ENCODE results near the gene PHGDH.
"Not testable (repeated sequence)": the region's sequence is repeated elsewhere in the genome, so short reads cannot be mapped to it uniquely, and the experiment has no call there.

The PHGDH gene

DNA sequence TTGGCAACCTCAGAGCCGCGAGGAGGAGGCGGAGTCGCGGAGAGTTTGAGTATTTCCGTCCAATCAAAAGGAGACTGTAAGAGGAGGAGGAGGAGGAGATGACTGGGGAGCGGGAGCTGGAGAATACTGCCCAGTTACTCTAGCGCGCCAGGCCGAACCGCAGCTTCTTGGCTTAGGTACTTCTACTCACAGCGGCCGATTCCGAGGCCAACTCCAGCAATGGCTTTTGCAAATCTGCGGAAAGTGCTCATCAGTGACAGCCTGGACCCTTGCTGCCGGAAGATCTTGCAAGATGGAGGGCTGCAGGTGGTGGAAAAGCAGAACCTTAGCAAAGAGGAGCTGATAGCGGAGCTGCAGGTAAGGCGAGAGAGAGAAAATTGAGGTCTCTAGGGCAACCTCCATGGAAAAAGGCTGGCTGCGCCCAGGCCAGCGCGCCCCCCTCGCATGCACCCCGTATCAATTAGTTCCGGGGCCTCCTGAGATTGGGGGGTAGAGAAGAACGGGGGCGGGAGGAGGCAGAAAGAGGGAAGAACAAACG, at the start of gene PHGDH:
PHGDH (plus strand) TSS at position 131 of the 538 bp plus-strand sequence; CDS start at position 220, 89 bp downstream.
- DNase-seq (ENCODE audit: low read depth in 2 of 2) = no peak

DNA sequence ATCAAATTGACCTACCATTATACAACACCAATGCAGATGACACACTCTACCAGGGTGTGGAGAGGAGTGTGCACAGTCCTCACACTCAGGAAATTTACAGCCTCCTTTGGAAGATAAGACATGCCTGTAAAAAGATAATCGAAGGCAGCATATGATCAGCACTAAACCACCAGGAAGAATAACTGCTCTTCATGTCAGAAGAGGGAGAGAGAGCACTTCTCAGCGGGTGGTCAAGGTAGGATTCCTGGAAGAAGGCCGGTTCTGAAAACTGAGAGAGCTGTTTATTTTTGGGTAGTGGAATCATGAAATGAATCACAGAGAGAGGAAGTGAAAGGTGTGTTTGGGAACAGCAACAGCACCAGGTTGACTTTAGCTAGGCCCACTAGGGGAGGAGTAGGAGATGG, 49.7 kb upstream of the PHGDH start:
- DNase-seq (ENCODE audit: low read depth in 2 of 2) = no peak

DNA sequence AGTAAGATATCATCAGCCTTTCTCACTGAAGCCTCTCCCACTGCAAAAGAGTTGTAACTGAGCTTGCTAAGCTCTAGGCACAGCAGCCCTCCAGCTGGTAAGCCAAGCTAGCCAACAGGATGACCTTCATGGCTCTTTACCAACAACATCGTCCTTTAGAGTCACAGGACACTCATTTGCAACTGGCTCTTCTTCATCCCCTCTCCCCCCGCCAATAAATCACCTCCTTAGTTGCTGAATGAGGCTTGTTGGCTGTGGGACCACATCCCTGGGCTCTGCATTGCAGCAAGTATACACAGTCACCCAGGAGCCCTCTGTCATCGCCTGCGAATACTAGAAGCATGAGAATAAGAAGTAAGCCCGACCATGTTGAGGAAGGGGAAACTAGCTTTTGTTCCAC, 47.7 kb upstream of the PHGDH start:
- DNase-seq (ENCODE audit: low read depth in 2 of 2) = no peak

DNA sequence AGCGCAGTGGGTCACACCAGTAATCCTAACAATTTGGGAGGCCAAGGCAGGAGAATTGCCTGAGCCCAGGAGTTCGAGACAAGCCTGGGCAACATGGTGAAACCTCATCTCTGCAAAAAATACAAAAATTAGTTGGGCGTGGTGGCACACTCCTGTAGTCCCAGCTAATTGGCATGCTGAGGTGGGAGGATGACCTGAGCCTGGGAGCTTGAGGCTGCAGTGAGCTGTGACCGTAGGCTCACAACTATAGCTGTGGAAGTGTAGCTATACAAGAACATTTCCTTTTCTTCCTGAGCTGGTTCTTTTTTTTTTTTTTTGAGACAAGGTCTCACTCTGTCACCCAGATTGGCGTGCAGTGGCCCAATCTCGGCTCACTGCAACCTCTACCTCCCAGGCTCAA, 44.6 kb upstream of the PHGDH start:
- DNase-seq (ENCODE audit: low read depth in 2 of 2) = no peak

DNA sequence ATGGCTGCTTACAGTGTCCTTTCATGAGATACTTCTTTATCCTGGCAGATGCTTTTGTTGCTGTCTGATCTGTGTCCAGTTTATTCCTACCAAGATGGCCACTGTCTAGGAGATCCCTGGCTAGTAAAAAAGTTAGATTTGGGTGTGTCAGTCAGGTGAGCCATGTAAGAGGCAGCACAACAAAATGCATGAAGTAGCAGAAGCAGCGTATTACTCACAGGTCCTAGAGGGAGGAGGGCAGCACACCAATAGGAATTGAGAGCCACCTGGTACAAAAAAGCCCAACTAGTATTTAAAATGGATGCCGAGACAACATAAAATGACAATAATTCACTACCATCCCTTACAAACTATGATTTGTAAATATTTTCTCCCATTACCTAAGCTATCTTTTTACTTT, 40.8 kb upstream of the PHGDH start:
- DNase-seq (ENCODE audit: low read depth in 2 of 2) = no peak

DNA sequence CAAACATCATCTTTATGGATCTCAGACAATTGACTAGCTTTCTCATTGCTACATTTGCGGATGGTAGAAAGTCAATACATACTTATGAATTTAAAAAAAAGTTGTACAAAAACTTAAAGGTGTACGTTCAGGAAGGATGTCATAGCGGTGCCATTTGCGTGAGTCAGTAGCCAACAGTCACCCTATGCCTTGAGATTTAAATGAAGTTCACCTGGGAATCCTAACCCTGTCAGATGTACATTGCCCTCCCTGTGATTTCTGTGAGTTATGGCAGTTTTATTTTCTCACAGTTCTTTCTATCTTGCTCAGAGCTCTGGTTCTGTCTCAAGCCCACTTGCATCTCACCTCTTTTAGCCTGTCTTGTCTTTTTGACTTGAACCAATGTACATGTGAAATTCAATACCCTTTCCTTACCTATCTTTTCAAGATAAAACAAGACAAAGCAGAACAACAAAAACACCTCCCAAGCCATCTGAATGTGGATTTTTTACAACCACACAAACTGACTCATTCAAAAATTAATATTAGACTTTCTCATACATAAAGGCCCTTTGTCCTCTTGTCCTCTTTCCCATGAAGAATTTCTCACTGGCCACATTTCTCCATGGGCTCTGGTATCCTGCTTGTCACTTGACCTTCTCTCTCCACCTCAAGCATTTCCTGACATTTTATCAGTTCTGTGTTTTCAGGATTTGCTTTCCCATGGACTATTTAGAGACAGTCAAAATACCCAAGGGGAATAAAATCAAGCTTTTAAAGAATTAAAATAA, 38.4 kb upstream of the PHGDH start:
- no peak for DNase-seq (ENCODE audit: low read depth in 2 of 2)

DNA sequence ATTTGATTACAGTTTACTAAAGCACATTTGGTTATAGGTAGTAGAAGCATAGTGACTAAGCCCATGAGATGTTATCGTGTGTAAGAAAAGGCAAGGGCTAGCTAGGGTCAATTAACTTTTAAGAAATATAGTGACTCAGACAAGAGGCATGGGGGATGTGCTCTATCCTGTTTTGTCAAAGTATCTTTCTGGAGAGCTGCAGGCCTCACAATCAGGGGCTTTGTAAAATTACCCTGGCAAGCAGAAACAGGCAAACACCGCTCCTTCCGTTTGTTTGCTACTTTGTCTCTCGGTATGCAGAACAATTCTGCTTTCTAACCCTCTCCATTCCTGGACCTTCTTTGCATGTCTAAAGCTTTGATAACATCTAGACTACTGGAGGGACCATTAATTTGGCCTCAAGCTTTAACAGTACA, 37.6 kb upstream of the PHGDH start:
- no peak for DNase-seq (ENCODE audit: low read depth in 2 of 2)

DNA sequence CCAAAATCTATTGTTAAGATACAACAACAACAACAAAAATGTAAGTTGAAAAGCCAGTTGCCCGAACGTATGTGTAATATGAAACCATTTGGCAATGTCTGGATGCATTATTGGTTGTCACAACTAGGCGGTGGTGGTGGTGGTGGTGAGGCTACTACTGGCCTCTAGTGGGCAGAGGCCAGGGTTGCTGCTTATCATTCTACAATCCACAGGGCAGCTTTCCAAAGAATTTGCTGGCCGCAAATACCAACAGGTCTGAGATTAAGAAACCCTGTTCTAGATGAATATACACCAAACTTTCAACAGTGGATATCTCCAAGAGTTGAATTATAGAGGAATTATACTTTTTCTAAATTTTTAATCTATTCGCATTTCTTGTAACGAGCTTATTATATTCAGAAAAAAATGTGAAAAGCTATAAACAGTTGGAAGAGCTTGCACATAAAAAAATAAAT, 36.9 kb upstream of the PHGDH start:
- DNase-seq (ENCODE audit: low read depth in 2 of 2) = no peak

DNA sequence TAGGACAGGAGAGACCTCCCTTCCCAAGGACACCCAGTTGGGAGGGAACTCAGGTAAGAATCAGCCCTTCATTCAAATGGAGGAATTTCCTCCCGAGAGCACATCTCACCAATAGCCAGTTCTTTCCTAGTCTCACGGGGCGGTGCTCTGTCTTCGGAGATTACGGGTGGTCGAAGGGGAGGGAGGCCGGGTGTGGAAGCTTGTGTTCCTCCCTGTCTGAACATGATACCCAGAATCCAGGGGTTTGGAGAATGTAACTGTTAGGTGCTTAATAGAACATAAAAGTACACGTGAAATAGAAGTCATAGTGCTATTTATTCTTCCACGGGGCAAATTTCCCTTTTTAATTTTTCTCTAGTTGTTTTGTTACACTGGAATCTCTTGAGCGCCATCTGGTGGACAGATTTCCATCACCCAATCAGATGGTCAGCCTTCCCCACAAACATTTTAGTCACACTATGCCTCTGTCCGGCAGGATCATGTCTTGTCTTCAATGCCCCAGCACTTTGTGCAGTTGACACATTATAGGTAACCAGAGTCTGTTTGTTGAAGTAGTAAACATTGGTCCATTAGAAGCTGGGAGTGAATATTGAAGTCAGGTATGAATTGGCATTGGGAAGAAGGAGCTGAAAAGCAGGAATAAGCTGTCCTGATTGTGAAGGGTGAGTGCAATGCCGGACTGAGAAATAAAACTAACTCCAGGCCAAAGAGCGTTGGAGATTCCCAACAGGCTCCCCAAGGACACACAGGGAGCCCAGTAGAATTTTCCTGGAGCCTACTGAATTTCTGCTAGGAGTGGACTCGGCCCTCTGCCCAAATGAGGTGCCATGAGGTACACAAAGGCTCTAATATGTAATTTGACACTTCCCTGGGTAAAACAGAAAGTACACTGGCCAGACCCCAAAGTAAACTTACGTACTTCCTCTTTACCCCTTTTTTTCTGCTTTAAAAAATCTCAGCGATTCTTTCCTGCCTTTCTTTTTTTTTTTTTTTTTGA, 36.1 kb upstream of the PHGDH start:
- peak in 1 of 2 donors; percentile 47 for DNase-seq (ENCODE audit: low read depth in 2 of 2)

DNA sequence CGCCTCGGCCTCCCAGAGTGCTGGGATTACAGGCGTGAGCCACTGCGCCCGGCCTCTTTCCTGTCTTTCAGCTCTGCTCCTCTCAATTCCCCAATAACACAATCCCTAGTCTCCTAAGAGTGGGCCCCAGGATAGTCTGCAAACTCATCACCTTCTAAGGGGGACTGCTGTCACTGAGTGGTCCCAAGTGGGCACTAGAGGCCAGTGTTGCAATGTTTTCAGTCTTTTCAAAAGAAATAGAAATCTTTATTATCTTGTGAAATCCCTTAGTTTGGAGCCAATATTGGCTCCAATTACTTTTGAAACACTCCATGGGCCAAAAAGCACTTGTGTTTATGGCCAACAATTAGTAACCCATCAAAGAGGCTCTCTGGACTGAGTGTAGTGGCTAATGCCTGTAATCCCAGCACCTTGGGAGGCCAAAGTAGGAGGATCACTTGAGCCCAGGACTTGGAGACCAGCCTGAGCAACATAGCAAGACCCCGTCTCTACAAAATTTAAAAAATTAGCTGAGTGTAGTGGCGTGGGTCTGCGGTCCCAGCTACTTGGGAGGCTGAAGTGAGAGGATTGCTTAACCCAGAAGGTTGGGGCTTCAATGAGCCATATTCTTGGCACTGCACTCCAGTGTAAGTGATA, 35.0 kb upstream of the PHGDH start:
- DNase-seq (ENCODE audit: low read depth in 2 of 2) = no peak

DNA sequence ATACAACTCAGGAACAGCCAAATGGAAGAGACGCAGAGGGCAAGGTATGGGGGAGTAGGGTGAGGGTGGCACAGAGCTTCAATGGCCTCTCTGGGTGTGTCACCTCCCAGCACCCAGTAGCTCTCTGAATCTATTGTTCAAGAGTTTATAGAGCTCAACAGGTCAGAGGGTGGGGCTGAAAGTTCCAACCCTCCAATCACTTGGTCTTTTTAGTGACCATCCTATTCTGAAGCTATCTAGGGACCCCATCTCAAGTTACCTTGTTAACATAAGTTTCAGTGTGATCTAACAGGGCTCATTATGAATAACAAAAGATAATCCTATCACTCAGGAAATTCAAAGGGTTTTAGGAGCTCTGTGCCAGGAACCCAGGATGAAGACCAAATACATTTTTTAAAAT, 32.5 kb upstream of the PHGDH start:
- DNase-seq (ENCODE audit: low read depth in 2 of 2) = no peak

DNA sequence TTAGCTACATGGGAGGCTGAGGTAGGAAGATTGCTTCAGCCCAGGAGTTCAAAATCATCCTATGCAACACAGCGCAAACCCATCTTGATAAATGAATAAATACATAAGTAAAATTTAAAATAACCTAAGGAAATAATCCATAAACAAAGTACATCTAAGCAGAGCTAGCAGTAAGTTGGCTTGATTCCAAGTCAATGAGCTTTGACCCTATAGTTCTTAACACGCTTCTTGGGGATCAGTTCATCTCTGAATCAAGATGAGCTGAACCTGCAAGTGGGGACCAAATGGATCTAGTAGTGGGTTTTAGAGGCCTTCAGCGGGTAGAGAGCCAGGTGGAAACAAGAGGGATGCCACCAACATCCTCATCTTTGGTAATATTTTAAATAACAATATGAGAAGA, 31.5 kb upstream of the PHGDH start:
- no peak for DNase-seq (ENCODE audit: low read depth in 2 of 2)

DNA sequence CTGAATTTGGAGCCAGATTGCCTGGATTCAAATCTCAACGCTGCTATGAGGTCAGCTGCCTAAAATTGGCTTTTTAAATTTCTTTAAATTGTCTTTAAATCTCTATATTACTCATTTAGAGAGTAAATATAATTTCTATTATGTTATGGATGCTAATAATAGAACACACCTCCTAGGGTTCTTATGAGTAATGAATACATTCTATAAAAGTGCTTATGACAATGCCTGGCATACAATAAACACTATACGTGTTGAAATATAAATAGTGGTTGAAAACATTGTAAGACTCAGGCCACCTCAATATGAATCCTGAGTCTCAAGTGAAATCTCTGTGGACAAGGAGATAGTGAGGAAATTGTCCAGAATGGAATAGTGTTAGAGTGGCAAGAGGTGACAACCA, 31.0 kb upstream of the PHGDH start:
- no peak for DNase-seq (ENCODE audit: low read depth in 2 of 2)

DNA sequence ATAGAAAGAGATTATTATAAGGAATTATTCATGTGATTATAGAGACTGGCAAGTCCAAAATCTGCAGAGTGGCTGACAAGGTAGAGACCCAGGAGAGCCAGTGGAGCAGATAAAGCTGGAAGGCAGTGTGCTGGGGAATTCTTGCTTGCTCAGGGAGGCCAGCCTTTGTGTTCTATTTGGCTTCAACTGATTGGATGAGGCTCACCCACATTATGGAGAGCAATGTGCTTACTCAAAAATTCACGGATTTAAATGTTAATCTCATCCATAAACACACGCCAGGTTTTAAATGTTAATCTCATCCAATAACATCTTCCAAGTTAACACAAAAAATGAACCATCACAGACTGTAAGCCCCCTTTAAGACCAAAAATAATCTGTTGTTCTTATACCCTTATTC, 30.2 kb upstream of the PHGDH start:
- DNase-seq (ENCODE audit: low read depth in 2 of 2) = no peak

DNA sequence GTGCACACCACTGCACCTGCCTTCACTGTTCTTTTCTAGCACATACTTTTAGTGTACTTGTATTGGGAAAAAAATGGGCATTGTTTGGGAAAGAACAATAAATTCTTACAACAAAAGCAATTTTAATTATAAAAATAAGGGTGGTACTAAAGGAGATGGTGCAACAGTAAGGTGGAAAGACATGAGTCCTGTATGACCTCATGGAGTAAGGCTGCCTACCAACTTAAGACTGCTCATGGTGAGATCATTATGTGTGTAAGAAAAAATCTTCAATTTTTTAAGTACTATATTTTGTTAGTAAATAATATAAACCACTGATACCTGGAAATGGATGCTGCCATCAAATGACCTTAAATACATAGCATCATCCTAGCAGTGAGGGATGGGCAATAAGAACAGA, 29.6 kb upstream of the PHGDH start:
- DNase-seq (ENCODE audit: low read depth in 2 of 2) = no peak

DNA sequence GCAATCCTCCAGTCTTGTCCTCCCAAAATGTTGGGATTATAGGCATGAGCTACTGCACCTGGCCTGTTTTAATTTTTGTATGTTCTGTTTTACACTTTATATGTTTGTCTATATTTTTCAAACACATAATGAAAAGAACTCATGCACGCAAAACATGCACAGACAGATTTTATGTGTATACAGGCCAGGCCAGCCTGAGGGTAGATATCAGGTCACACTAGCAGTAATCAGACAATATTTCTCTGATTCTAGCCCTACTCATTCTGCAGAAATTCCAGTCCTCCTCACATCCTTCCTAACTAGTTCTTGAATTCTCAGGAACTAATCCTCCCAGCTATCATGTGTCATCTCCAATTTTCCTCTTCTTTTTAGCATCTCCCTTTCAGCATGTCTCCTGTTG, 27.8 kb upstream of the PHGDH start:
- no peak for DNase-seq (ENCODE audit: low read depth in 2 of 2)

DNA sequence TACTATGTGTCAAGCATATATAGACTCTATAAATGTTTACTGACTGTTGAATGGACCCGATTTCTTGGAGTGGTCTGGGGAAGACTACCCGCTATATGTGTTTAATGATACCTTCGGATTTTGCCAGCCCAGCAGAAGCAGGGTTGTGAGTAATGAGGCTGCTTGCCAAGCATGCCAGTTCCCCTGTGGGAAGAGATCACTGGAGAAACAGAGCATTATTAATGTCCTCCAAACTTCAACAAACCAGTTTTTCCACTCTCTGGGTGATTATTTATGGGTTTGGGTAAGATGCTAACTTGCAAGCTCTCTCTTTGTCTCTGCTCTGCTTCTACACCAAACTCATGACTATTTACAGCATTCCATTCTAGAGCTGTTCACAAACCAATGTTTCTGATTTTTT, 25.1 kb upstream of the PHGDH start:
- no peak for DNase-seq (ENCODE audit: low read depth in 2 of 2)

DNA sequence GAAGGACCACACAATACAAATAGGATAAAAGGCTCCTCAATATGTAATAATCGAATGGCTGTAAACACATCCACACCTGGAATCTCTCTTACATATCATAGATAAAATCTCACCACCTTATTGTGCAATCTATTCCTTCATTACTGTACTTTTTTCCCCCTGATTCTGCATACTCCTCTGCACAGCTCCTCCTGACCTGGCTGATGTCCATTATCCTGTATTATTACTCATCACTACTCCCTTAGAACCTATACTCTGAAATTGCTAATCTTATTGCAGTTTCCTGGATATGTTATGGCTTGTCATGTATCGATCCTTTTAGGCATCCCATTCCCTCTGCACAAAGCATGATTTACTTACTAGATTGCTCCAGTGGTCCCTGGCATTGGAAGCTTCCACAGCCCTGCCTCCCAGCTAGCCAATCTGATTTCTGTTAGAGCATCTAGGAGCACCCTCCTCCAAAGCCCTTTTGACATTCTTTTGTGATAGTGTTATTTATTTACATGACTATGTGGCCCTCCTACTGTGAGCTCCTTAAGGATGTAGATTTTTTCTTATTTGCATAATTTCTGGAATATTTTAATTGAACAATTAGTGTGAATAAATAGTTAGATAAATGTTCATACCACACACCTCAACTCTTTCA, 24.2 kb upstream of the PHGDH start:
- no peak for DNase-seq (ENCODE audit: low read depth in 2 of 2)

DNA sequence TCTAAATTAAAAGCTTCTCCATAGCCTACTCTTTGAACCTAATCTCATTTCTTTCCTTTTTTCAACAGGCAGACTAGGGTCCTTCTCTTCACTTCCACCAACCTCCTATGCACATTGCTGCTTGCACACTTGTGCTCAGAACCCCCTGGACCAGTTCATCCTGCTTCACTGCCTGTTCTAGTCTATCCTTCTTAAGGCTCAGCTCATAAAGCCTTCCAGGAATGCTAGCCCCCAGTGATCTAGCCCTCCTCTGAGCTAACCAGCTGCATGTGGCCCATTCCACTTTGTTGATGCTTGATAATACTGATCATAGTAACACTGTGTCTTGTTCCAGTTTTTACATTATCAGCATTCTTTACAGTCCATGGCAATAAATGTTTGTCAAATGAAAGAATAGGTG, 22.9 kb upstream of the PHGDH start:
- no peak for DNase-seq (ENCODE audit: low read depth in 2 of 2)

DNA sequence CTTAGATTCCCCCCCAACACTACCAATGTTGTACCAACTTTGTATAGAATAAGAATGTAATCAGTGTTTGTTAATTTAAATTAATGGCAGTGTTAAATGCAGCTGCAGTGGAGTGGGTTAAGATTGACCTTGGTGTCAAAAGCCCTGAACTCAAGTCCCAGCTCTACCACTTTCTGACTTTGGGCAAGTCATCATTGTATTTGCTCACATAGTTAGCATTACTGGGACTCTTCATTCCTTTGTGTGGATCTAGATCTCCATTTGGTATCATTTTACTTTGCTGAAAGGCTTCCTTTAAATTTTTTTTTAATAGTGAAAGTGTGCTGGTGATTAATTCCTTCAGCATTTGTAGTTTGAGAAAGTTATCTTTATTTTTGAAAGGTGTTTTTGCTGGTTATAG, 22.2 kb upstream of the PHGDH start:
- no peak for DNase-seq (ENCODE audit: low read depth in 2 of 2)

DNA sequence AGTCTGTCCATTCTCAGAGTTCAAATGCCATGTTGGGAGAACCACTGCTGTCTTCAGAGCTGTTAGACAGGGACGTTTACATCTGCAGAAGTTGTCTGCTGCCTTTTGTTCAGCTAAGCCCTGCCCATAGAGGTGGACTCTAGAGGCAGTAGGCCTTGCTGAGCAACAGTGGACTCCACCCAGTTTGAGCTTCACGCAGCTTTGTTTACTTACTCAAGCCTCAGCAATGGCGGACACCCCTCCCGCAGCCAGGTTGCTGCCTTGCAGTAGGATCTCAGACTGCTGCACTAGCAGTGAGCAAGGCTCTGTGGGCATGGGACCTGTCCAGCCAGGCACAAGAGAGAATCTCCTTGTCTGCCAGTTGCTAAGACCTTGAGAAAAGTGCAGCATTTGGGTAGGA, 14.9 kb upstream of the PHGDH start:
- DNase-seq (ENCODE audit: low read depth in 2 of 2) = not testable (repeated sequence)

DNA sequence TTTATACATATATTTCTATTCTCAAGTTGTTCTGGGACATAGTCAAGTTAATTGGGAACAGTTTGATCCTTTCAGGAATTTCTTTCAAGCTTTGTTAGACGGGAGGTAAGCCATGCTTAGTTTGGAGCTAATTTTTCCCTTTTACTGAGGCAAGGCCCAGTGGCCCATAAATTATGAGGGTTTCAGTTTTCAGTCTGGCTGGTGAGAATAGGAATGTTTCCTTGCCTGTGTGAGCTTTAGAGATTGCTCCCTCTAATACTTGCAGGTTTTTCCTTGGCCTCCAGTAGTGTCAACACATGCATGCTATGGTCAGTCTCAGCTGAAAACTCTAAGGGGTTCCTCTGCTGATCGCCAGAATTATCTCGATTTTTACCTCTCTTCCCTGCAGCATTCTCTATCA, 14.1 kb upstream of the PHGDH start:
- DNase-seq (ENCODE audit: low read depth in 2 of 2) = no peak
